HG02970 (cell line): ENCODE measurements around the gene NCKAP5.

Source experiments
- ATAC-seq: cut with Tn5 transposase; IDR thresholded peaks from one replicate; pipeline ENCODE4 v1.9.1; 2021; ENCODE audit warnings: mild to moderate bottlenecking, moderate library complexity, moderate number of reproducible peaks; ENCODE audit not compliant: unreplicated experiment, low FRiP score

NCKAP5 gene

DNA sequence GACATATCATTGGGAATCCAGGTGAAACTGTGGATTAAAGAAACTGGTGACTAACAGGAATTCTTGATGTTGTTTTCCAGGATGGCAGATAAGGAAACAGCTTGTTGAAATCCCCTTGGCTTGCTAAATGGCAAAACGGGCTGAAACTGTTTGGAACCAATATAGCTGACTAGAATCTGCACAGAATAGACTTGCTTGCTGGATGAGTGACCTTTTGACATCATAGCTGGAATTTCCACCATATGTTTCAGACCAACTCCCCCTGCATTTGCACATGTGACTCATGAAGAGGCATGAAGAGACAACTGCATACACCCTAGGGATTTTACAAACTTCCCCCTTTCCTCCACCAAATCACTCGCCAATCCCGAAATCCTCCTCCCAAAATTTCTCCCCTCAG is 810.6 kb downstream of the NCKAP5 start:
- ATAC-seq, result no peak

DNA sequence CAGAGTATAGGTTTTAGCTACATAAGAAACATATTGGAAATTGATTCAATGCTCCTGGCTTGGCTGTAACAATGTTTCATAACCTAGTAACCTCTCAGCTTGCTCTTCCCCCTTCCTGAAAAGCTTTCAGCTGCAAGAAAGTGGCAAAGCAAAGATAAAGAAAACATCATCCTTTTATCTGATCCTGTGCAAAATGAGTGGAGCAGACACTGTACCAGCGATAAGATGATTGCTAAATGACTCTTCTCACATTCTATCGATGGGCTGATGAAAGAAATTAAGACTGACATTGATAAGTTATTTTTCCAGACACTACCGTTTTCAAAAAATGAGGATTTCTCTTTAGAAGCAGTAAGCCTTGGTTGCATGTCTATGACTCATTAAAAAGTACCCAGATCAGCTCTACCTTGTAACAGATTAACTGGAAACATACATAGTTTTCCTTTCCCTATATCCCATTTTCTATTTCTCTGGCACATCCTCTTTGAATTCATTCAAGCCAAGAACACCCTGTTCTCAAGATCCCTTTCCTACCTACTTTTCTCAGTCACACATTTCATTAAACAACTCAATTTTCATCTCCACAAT is 811.2 kb downstream of the NCKAP5 start:
- no peak for ATAC-seq

DNA sequence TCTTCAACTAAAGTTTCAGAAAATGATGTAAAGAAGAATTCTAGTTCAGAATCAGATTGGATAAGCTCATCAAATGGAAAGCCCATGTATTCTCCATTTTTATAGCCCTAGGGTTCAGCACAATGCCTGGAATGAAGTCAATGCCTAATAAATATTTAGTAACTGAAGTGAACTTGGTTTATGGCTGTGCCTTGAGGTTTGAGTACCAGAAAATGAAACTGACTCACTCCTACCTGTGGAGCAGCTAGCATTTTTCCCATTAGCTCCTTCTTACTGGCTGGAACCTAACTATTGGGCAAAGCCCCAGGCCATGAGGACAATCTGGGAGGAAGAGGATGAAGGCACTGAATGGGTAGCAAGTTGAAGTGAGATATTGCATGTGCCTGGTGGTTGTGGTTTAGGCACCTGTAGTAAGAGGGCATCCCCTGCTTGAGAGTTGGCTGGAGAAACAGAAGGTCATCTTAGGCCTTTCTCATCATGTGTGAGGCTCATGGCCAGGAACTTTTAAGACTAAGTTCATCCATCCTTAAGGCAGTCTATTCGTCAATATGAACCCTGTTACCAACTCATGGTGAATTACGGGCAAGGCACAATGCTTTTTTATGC is 813.3 kb downstream of the NCKAP5 start:
- ATAC-seq, result no peak

DNA sequence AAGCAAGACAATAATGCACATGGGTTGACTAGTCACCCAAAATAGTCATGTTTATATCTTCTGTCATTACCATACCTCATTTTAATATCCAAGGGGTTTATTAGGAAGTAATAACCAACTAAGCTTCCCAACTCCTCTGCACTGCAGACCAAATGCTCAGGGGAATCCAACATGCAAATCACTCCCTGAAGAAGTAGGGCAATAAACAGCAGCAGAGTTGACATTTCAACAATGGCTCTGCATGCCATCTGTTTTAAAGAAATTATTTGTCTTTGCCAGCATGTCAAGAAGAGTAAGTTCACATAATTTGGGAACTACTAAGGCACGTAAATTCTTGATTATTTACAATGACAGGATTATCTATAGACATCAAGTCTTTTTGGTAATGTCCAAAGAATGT is 813.9 kb downstream of the NCKAP5 start:
- no peak for ATAC-seq

DNA sequence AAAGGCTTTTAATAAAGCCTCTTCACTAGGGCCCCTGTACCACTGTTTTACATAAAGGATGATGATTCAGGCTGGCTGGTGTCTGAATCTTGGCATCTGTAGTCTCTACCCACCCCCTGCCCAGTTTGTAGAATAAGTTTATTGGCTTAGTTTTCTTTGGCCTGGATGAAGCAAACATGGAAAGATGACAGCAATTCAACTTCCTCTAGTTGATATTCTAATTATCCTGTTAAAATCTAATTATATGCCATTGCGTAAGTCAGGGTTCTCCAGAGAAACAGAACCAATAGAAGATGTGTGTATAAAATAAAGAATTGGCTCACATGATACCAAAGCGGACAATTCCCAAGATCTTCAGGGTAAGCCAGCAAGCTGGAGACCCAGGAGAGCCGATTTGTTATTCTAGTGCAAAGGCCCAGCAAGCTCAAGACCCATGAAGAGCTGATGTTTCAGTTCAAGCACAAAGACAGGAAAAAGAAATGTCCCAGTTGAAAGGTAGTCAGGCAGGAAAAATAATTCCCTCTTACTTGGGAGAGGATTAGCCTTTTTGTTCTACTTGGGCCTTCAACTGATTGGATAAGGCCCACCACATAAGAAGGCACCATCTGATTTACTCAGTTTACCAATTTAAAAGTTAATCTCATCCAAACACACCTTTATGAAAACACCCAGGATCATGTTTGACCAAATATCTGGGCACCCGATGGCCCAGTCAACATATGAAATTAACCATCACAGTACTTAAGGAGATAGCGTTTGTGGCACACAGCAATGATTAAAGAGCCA is 815.6 kb downstream of the NCKAP5 start:
- ATAC-seq, result no peak

DNA sequence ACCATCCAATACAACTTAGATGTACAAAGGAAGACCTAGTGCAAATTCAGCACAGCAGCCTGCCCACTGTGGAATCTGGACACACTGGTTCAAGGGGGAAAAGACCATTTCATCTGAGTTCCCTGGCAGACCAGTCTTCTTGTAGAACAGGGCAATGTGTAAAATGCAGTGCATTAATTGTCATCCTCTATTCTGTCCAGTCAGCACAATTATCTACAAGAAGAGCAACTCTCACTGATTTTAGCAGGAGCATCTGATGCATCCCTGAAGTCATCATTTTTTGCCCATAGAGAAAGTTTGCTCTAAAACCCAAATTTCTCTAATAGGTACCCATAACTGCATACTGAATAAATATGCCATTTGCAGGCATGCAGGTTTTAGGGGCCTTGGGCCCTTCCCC is 816.4 kb downstream of the NCKAP5 start:
- ATAC-seq, result no peak

DNA sequence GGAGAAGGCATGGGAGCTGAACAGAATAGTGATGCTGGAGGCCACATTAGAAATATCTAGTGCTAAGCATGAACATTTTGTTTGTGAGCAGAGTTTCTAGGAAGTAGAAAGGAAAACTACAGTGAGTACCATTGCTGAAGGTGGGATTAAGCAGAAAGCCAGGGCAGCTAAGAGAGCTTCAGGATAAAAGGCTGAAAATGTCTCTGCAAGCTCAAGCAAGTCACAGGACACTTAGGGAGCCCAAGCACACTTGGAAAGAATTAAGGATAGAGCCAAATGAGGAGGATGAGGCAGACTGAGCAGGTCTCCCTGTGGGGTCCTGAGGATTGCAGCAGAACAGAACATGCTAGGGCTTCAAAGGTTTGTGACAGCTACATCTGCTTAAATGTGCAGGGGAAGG is 817.7 kb downstream of the NCKAP5 start:
- ATAC-seq, result no peak

DNA sequence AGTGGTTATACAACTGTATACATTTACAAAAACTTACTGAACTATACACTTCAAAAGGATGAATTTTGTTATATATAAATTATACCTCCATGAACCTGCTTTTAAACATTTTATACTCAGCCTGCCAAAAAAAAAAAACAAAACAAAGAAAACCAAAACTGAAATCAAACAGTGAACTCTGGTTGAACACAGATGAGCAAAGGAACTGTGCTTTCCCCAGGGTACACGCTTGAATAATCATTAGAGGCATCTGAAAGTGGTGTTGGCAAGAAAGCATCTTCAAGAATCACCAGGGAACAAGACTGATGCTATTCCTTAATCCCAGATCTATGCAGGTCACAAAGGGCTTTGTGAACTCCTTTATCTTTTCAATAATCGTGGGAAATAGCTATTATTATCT is 821.2 kb downstream of the NCKAP5 start:
- ATAC-seq, result no peak

DNA sequence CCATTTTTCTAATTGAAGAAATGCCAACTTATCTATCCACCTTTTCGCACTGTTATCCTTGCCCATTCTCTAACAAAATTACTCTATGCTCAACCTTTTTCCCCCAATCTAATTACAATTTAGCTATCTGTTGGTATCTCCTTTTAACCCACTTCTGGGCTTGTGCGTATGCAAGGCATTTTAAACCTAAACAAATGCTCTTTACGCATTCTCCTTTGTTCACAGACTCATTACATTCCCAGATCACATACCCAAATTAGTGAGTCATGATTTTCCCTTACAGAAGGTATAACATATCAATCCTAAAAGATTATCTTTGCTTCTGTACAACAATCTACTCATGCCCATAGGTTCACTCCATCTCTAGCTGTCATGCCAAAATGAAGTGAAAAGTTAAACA is 826.5 kb downstream of the NCKAP5 start:
- ATAC-seq, result no peak

DNA sequence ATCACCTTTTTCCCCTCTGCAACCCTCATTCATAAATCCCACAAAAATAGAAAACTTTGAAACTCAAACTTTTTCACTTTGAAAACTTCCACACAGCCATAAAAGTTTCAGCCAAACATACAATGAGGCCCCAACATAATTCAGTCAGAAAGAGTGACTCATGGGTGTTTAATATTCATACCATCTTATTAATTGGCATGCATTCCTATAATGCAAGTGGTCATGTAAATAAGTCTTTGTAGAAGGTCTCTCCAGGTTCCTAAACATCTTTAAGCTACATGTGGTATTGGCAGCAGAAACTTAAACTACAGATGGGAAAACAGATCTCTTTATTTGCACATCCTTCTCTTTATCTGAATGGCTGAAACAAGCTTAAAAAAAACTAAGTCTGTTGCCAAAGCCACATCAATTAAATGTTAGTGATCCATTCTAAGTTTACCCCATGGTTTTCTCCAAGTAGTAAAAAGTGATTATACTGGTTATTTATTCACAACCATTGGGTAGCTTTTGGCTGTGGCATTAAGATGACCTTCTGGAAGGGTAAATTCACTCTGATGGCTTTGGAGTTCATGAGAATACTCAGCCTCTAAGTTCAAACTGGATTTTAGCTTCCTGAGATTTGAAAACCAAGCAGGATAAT is 828.1 kb downstream of the NCKAP5 start:
- no peak for ATAC-seq

DNA sequence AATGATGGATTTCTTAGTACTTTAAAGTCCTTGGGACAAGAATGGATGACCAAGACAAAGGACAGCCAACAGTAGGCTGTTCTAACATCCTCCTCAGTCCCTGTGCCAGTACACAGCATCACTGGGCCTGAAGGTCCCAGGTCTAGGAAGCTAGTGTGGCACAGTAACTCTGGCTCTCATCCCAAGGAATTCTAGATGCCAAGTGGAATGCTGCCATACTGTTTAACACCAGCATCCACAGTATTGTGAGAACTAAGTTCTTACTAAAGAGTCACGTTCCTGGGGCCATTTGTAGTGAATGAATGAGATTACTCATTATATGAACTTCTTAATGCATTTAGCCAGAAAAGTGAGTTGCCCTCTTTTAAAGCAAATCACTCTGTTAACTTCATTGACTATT is 830.0 kb downstream of the NCKAP5 start:
- no peak for ATAC-seq

DNA sequence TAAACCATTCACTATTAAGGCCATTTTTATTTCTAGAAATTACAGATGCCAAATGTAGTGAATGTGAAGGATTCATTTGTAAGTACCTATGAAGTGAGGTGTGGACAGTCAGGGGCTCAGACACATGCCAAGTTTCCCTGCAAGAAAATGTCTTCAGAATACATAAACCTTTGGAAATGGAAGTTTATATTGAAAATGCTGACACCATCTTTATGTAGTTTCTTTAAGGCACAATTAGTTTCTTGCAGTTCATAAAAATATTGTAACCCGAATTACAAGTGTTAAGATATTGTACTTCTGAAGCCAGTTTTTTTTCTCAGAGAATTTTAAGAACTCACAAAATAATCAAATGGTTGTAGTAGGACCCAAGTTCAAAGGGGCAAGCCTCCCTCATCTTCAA is 832.2 kb downstream of the NCKAP5 start:
- ATAC-seq, result no peak

DNA sequence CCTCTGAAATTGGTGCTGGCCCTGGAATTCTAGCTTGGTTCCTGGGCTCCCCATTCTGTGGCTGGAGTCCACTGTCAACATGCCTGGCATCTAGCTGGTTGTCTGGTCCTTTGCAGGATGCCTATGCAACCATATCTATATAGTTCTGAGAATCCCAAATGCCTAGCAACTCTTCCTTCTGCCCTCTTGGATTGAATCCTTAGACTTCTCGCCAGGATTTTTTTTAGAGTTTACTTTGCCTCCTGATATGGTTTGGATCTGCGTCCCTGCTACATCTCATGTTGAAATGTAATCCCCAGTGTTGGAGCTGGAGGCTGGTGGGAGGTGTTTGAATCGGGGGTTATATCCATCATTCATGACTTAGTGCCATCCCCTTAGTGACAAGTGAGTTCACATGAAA is 833.3 kb downstream of the NCKAP5 start:
- ATAC-seq, result no peak

DNA sequence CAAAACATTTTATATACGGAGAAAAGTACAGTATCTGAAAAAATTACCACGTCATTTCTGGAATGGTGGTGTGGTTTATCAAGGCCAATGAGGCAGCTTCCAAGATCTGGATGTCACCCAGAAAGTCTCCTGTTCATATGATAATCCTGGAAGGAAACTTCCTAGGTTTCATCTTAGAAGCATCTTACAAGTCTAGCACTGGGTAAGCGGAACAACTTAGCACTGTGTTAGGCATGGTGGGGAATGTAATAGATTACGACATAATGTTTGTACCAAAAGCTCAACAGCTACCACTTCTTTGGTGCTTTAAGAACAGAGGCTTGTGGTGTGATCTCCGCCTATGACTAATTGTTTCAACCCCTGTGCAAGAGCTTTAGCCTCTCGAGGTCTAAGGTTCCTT is 835.2 kb downstream of the NCKAP5 start:
- ATAC-seq, result no peak

DNA sequence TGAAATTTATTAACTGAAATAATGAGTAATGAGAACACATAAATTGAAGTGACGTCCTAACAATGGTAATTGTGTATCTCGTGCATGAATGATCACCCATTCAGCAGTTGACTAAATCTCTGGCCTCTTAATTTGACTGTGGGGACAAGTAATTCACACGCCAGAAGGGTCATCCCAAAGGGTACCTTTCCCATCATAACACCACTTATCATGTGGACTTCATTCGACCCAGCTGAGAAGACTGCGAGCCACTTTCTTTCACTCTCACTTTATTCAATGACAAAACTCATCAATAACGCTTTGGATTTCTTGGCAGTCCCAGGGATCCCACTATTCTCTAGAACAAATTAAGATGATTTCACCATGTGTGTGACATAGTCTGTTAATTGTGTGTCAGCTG is 835.6 kb downstream of the NCKAP5 start:
- no peak for ATAC-seq

DNA sequence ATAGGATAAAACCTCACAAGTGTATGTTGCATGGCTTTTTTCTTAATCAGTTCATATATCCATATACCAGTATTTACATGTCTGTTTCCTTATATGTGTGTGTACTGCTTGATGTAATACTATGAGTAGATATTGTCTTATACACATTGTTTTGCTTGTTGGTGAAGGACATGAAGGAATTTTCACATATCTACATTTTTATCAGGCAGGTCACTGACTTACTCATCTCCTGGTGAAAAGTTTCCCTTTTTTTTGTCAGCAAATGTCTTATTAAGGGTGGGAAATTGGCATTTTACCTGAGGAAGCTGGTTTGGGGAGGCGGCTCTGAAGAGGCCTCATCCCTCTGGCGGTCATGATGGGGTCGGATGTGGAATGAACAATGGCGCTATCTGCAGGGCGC is 836.8 kb downstream of the NCKAP5 start:
- no peak for ATAC-seq

DNA sequence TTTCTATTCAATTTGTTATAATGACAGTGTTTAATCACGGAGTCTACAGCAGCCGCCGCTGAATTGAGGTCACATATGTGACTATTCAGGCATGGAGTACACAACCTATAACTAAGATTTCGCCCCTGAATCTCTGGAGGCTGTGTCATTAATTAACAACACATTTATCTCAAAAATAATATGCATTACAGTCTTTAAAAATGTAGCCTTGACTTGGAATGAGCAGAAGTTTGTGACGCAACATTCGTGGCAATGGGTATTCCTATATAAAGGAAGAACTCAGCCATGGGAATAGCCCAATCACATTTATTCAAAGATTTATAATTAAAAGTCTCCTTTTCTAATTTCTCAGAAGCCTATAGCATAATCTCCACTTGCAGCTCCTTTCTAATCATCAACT is 837.7 kb downstream of the NCKAP5 start:
- ATAC-seq, result no peak

DNA sequence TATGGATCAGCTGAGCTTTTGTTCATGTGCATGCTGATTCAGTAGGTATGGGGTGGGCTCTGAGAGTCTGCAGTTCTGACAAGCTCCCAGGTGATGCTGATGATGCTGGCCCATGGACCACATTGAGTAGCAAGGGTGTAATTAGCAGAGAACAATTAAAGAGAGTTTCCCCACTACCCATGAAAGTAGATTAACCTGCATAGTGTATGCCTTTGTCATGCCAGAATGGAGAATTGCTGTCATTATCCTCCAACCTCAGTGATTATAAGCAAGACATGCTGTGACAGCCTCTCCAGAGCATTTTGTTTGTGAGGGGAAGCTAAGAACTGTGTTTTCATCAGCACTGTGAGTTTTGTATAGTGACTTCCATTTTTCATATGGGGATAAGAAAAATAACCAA is 838.7 kb downstream of the NCKAP5 start:
- no peak for ATAC-seq

DNA sequence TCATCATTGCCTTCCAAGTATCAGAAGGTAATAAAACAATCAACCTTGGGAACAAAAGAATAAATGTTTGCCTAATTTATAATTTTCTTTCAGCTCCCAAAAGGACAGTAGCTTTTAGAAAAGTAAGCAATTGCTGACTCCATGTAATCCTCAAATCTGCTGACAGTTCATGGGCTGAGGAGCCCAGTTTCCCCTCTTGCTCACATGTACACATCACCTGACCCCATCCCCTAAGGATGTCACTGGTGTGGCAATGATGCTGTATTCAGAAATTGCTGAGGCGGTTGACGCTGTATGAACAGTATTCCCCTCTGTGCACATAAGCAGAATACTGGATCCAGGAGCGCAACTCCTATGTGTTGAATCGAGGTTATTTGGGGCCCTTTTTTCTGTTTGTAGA is 842.1 kb downstream of the NCKAP5 start:
- no peak for ATAC-seq

DNA sequence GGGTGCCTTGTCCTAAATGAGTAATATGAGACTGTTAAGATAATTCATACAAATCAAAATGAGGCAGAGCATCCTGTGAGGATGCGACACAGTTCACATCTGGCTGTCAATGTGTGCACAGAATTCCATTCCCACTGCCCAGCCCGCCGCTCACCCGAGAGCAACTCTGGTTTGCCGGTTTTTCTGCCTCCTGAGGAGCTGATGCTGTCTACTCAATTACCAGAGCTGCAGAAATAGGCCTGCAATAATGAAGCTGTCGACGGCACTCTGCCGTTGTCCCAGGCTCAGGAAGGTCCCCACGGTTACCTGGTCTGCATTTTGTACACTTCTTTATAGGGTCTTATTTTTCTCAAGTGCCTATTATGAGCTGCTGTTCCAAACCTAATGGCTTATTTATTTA is 842.5 kb downstream of the NCKAP5 start:
- ATAC-seq, result no peak

DNA sequence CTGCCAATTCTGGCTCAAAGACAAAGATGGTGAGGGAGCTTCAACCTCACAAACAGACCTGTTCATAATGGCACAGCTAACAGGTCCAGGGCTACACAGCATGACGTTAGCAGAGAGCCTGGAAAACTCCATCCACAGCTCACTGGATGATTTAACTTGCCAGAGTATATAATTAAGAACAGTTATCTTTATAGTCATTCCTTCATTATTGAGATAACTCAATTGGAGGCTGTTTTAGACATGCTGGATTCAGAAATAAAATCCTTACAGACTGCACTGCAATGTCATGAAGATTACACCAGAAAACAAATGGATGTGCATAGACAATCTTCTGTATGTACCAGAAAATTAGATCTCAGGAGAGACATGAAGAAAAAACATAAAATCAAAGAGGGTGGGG is 843.1 kb downstream of the NCKAP5 start:
- ATAC-seq, result no peak

DNA sequence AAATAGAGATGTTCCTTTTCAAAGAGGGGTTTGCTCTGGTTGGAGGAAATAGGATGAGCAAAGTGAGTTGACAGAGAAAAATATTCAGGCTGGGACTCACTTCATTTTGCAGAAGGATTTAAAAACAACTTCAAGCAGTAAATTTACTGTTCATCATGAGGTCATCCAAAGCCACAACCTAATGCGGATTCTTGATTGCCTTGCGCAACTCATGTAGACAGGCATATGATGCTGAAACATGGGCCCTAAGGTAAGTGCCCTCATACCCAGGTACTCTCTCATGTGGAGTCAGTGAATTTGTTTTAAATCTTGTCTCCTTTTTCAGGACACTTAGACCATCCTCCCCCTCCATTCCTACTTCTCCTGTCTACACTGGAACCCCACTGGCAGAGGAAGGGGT is 846.3 kb downstream of the NCKAP5 start:
- ATAC-seq, result no peak
